ENCODE results near the gene APOBEC3H.

DNA sequence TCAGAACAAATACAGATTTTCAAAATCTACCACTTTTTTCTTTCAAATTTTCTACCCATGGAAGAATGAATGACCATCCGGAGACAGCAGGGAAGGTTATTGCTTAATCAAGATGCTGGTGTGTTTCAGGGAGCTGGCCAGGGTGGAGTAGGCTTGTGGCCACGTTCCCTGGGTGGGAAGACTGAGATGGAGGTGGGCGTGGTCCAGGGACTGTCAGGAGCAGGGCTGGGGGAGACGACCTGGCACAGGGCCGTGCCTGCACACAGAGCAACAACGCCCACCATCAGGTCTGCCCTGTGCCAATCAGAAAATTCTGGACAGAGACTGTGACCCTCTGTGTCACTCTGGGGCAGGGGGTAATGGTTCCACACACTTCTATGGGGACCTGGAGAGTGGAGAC, 7.1 kb upstream of the APOBEC3H start:
- TF ChIP-seq, protein P1, sequence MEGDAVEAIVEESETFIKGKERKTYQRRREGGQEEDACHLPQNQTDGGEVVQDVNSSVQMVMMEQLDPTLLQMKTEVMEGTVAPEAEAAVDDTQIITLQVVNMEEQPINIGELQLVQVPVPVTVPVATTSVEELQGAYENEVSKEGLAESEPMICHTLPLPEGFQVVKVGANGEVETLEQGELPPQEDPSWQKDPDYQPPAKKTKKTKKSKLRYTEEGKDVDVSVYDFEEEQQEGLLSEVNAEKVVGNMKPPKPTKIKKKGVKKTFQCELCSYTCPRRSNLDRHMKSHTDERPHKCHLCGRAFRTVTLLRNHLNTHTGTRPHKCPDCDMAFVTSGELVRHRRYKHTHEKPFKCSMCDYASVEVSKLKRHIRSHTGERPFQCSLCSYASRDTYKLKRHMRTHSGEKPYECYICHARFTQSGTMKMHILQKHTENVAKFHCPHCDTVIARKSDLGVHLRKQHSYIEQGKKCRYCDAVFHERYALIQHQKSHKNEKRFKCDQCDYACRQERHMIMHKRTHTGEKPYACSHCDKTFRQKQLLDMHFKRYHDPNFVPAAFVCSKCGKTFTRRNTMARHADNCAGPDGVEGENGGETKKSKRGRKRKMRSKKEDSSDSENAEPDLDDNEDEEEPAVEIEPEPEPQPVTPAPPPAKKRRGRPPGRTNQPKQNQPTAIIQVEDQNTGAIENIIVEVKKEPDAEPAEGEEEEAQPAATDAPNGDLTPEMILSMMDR (IDR thresholded peaks at IDR 0.05) = no peak
- no peak for TF ChIP-seq POLR2A (IDR thresholded peaks at IDR 0.05)

All from adrenal gland (tissue), 5 donors.